Fibroblast of villous mesenchyme (primary cell): ENCODE results near the gene GID8. TPM values are rescaled to one million over a fixed set of nuclear protein-coding genes. Genes with fewer than 3 reads are reported as not detected.

Experiments used
- DNase-seq: peaks from one replicate; pipeline ENCODE4 v3.0.0-alpha.2; 2010; ENCODE audit warnings: low read depth
- H3K4me3 ChIP-seq: 2 replicates; pipeline ENCODE4 v1.5.1; 2011; ENCODE audit warnings: low read depth, mild to moderate bottlenecking, low read length
- CTCF ChIP-seq: IDR thresholded peaks from 2 replicates; pipeline ENCODE4 v1.5.1; 2012; ENCODE audit warnings: low read depth, mild to moderate bottlenecking, low read length; ENCODE audit not compliant: insufficient read depth
- total RNA-seq: library from RNA; depleted of rRNA; stranded (reverse); fragments of >200 nt; gene quantifications from 2 replicates; pipeline ENCODE4 v1.2.3, GENCODE V29; 2012

GID8 gene
- total RNA-seq, 1 donor: 34.5 TPM

- H3K4me3 ChIP-seq: no peak overlapping the region
- no peak for DNase-seq
- TF ChIP-seq CTCF: no peak
Measured at GRCh38 chr20:62995481-62995880, 57.5 kb downstream of the GID8 start.

- no peak for DNase-seq
- H3K4me3 ChIP-seq: no peak overlapping the region
- no peak for TF ChIP-seq CTCF
Measured at GRCh38 chr20:62995898-62996595, 58.1 kb downstream of the GID8 start.

- DNase-seq: no peak
- no peak overlapping the region for H3K4me3 ChIP-seq
- no peak for TF ChIP-seq CTCF
Measured at GRCh38 chr20:62996596-62996982, 58.6 kb downstream of the GID8 start.

- no peak overlapping the region for H3K4me3 ChIP-seq
- DNase-seq: no peak
- no peak for TF ChIP-seq CTCF
Measured at GRCh38 chr20:62997417-62998035, 59.6 kb downstream of the GID8 start.

Other genes with a start within 250 kb of the GID8 start
- gene NTSR1, start 229.3 kb upstream of the GID8 start, total RNA-seq: under 0.01 TPM in 2 replicates
- 22.2 and 23.7 TPM in 2 replicates for gene MRGBP, start 141.7 kb upstream of the GID8 start, total RNA-seq
- 30.3 and 33.7 TPM in 2 replicates for gene OGFR, start 133.3 kb upstream of the GID8 start, total RNA-seq
- under 0.01 and 0.43 TPM in 2 replicates for gene COL9A3, start 121.1 kb upstream of the GID8 start, total RNA-seq
- gene TCFL5, start 76.3 kb upstream of the GID8 start, total RNA-seq: 12.6 and 19.0 TPM in 2 replicates
- gene DIDO1, start 11.6 kb upstream of the GID8 start, total RNA-seq: 41.2 and 47.5 TPM in 2 replicates
- 23.7 and 24.8 TPM in 2 replicates for gene SLC17A9, start 14.6 kb downstream of the GID8 start, total RNA-seq
- not detected in 2 replicates for gene BHLHE23, start 68.8 kb downstream of the GID8 start, total RNA-seq